HepG2 (cell line): ENCODE measurements around the gene LRSAM1. TPM values are rescaled to one million over a fixed set of nuclear protein-coding genes. Genes with fewer than 3 reads are reported as not detected.

Source experiments
- CBFB ChIP-seq: sonication (generic); formaldehyde crosslinking; IDR thresholded peaks from 2 replicates; pipeline ENCODE4 v1.4.0; 2020; ENCODE audit warnings: missing genetic modification reagents
- HMGXB4 ChIP-seq, 2 experiments: sonication (generic) in 1 of 2; formaldehyde crosslinking in 1 of 2; IDR thresholded peaks; 2 replicates each; pipeline versions ENCODE4 v1.4.0 to v1.6.1; 2018 to 2020; ENCODE audit warnings: missing genetic modification reagents in 2 of 2, borderline replicate concordance in 1 of 2, low read depth in 1 of 2, mild to moderate bottlenecking in 1 of 2, missing biosample characterization in 1 of 2
- NCOA5 ChIP-seq: sonication (generic); formaldehyde crosslinking; IDR thresholded peaks from 2 replicates; pipeline ENCODE4 v1.4.0; 2020; ENCODE audit warnings: missing genetic modification reagents
- NFYC ChIP-seq: IDR thresholded peaks from 2 replicates; pipeline ENCODE4 v1.6.1; 2016; ENCODE audit warnings: missing genetic modification reagents, missing compliant biosample characterization
- PHF20 ChIP-seq: sonication (generic); formaldehyde crosslinking; IDR thresholded peaks from 2 replicates; pipeline ENCODE4 v1.5.0; 2020; ENCODE audit warnings: mild to moderate bottlenecking, missing genetic modification reagents
- PPARG ChIP-seq: conservative IDR thresholded peaks from 2 replicates; pipeline ENCODE4 v1.6.1; 2016; ENCODE audit warnings: missing biosample characterization, missing genetic modification reagents
- SNAPC5 ChIP-seq: sonication (generic); formaldehyde crosslinking; IDR thresholded peaks from 2 replicates; pipeline ENCODE4 v1.8.1; 2023; ENCODE audit warnings: mild to moderate bottlenecking, missing genetic modification reagents, borderline replicate concordance
- SRY ChIP-seq: sonication (generic); formaldehyde crosslinking; IDR thresholded peaks from 2 replicates; pipeline ENCODE4 v1.8.0; 2022; ENCODE audit warnings: mild to moderate bottlenecking, missing genetic modification reagents
- TMF1 ChIP-seq: sonication (generic); formaldehyde crosslinking; IDR thresholded peaks from 2 replicates; pipeline ENCODE4 v1.8.1; 2022; ENCODE audit warnings: low read depth, missing genetic modification reagents
- TRIM24 ChIP-seq: sonication (generic); formaldehyde crosslinking; IDR thresholded peaks from 2 replicates; pipeline ENCODE4 v1.8.0; 2022; ENCODE audit warnings: mild to moderate bottlenecking, missing genetic modification reagents
- ZBTB1 ChIP-seq: sonication (generic); formaldehyde crosslinking; IDR thresholded peaks from 2 replicates; pipeline ENCODE4 v1.4.0; 2020; ENCODE audit warnings: missing genetic modification reagents, borderline replicate concordance
- ZFP82 ChIP-seq: sonication (generic); formaldehyde crosslinking; IDR thresholded peaks from 2 replicates; pipeline ENCODE4 v1.5.1; 2020; ENCODE audit warnings: mild to moderate bottlenecking, missing genetic modification reagents, borderline replicate concordance
- ZNF260 ChIP-seq: sonication (generic); formaldehyde crosslinking; IDR thresholded peaks from 2 replicates; pipeline ENCODE4 v1.4.0; 2020; ENCODE audit warnings: missing genetic modification reagents, low read depth, mild to moderate bottlenecking, borderline replicate concordance
- ZNF770 ChIP-seq: sonication (generic); formaldehyde crosslinking; IDR thresholded peaks from 2 replicates; pipeline ENCODE4 v1.5.0; 2020; ENCODE audit warnings: mild to moderate bottlenecking, missing genetic modification reagents
- ZNF816 ChIP-seq: sonication (generic); formaldehyde crosslinking; IDR thresholded peaks from 2 replicates; pipeline ENCODE4 v1.8.0; 2022; ENCODE audit warnings: missing genetic modification reagents, mild to moderate bottlenecking, borderline replicate concordance
- ZSCAN12 ChIP-seq: sonication (generic); formaldehyde crosslinking; IDR thresholded peaks from 2 replicates; pipeline ENCODE4 v1.9.0; 2021; ENCODE audit warnings: mild to moderate bottlenecking, missing genetic modification reagents
- polyA plus RNA-seq, 8 experiments: library from polyadenylated mRNA; depleted of rRNA in 3 of 8; stranded (reverse) in 7 of 8; unstranded in 1 of 8; fragments of >200 nt; fragmentation: Illumina TruSeq in 4 of 8; extraction: Trizol in 4 of 8; gene quantifications; 2 replicates each; pipeline versions ENCODE4 v1.2.1 to v1.2.3, GENCODE V29; 2011 to 2016; ENCODE audit warnings: low read depth in 4 of 8, missing spikeins in 1 of 8, mixed read lengths in 1 of 8; ENCODE audit not compliant: insufficient read depth in 1 of 8
- total RNA-seq, 5 experiments: library from RNA; depleted of rRNA; stranded (reverse); fragments of >200 nt; fragmentation: Illumina TruSeq; extraction: Trizol; gene quantifications; 2 replicates each; pipeline ENCODE4 v1.2.3, GENCODE V29; 2016; ENCODE audit warnings: low read depth in 1 of 5
- TF ChIP-seq, protein P1 (sequence below): sonication (generic); formaldehyde crosslinking; conservative IDR thresholded peaks from 2 replicates; pipeline ENCODE4 v1.8.0; 2022; ENCODE audit warnings: low read depth, missing genetic modification reagents
- TF ChIP-seq, protein P2 (sequence below): sonication (generic); formaldehyde crosslinking; IDR thresholded peaks from 2 replicates; pipeline ENCODE4 v1.4.0; 2020; ENCODE audit warnings: missing genetic modification reagents, borderline replicate concordance
- TF ChIP-seq, protein P3 (sequence below): sonication (generic); formaldehyde crosslinking; IDR thresholded peaks from 2 replicates; pipeline ENCODE4 v1.8.0; 2022; ENCODE audit warnings: missing genetic modification reagents, low read depth, mild to moderate bottlenecking, borderline replicate concordance

The LRSAM1 gene
- total and polyA plus RNA-seq, 2 of the 13 experiments (the other 11 are each of a cell fraction or from before 2014, with no cell fraction given) = 8.7 to 10.2 TPM

DNA sequence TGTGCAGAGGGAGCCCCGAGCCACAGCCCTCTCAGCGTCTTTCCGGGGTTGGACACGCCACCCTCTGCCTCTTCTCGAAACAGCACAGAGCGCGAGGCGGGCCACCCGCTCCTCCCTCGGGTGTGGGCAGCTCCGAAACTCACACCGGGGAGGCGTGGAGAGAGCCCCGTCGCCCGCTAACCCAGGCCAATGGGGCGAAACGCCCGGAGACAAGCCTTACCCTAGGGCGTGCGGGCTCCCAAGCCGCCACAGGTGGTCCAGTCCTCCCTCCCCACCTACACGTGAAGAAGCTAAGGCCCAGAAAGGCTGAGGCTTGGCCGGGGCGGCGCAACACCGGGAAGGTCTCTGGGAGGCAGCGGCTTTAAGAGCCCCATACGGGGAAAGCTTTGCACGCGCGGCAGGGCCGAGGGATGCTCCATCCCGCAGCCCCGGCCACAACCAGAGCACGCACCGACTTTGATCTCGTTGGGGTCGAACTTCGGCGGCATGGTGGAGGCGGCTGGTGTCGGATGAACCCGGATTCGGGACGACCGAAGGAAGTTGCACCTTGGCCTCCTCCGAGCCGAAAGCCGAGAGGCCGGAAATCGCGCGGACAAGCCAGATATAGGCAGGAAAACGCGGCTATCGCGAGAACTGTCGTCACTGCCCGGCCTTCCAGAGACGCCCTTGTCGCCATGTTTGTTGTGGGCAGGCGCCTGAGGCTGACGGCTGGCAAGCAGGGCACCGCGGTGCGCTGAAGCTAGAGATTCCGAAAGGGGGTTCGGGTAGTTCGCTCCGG, at the start of gene LRSAM1, which contains the start of gene RPL12 (continued):
- TF ChIP-seq, protein P1, sequence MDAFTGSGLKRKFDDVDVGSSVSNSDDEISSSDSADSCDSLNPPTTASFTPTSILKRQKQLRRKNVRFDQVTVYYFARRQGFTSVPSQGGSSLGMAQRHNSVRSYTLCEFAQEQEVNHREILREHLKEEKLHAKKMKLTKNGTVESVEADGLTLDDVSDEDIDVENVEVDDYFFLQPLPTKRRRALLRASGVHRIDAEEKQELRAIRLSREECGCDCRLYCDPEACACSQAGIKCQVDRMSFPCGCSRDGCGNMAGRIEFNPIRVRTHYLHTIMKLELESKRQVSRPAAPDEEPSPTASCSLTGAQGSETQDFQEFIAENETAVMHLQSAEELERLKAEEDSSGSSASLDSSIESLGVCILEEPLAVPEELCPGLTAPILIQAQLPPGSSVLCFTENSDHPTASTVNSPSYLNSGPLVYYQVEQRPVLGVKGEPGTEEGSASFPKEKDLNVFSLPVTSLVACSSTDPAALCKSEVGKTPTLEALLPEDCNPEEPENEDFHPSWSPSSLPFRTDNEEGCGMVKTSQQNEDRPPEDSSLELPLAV (CRISPR knock-in tag) = no peak
- TF ChIP-seq PHF20 (CRISPR knock-in tag) = peak; percentile 77; the same call in 1 of the 2 replicates
- TF ChIP-seq, protein P2, sequence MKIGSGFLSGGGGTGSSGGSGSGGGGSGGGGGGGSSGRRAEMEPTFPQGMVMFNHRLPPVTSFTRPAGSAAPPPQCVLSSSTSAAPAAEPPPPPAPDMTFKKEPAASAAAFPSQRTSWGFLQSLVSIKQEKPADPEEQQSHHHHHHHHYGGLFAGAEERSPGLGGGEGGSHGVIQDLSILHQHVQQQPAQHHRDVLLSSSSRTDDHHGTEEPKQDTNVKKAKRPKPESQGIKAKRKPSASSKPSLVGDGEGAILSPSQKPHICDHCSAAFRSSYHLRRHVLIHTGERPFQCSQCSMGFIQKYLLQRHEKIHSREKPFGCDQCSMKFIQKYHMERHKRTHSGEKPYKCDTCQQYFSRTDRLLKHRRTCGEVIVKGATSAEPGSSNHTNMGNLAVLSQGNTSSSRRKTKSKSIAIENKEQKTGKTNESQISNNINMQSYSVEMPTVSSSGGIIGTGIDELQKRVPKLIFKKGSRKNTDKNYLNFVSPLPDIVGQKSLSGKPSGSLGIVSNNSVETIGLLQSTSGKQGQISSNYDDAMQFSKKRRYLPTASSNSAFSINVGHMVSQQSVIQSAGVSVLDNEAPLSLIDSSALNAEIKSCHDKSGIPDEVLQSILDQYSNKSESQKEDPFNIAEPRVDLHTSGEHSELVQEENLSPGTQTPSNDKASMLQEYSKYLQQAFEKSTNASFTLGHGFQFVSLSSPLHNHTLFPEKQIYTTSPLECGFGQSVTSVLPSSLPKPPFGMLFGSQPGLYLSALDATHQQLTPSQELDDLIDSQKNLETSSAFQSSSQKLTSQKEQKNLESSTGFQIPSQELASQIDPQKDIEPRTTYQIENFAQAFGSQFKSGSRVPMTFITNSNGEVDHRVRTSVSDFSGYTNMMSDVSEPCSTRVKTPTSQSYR = peak; percentile 25; the same call in 1 of the 2 replicates
- TF ChIP-seq NCOA5 (CRISPR knock-in tag) = no peak
- TF ChIP-seq TMF1 (CRISPR knock-in tag) = no peak
- peak; percentile 54 for TF ChIP-seq NFYC (CRISPR knock-in tag)
- TF ChIP-seq CBFB (CRISPR knock-in tag) = peak; percentile 67; the same call in 1 of the 2 replicates
- TF ChIP-seq, protein P3, sequence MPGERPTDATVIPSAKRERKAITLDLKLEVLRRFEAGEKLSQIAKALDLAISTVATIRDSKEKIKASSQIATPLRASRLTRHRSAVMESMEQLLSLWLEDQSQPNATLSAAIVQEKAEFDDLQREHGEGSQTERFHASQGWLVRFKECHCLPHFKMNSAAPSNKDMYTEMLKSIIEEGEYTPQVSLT (CRISPR knock-in tag) = no peak
- no peak for TF ChIP-seq ZNF260 (CRISPR knock-in tag)
- TF ChIP-seq ZSCAN12 (CRISPR knock-in tag) = no peak; the same call in none of the 2 replicates
- no peak for TF ChIP-seq ZNF816 (CRISPR knock-in tag)
- no peak for TF ChIP-seq SNAPC5 (CRISPR knock-in tag)
- no peak for TF ChIP-seq PPARG (CRISPR knock-in tag)
- peak; percentile 79 to 80; a peak in 3 of 4 replicates for TF ChIP-seq HMGXB4 (CRISPR knock-in tag; IDR thresholded peaks at IDR 0.05; ENCODE audit: borderline replicate concordance in 1 of 2, low read depth in 1 of 2)
- TF ChIP-seq SRY (CRISPR knock-in tag) = peak; percentile 49; the same call in 1 of the 2 replicates
- peak; percentile 91 for TF ChIP-seq ZFP82 (CRISPR knock-in tag)
- 0 out of 2 replicates have a peak, but pooled peaks have one; percentile 50 for TF ChIP-seq ZNF770 (CRISPR knock-in tag)
- no peak for TF ChIP-seq TRIM24 (CRISPR knock-in tag)
- no peak for TF ChIP-seq ZBTB1 (CRISPR knock-in tag)
